ENCODE measurements around the gene KCTD1.
A peak's percentile ranks its signal among the peaks of the same experiment; 100 is the strongest.

KCTD1 gene

DNA sequence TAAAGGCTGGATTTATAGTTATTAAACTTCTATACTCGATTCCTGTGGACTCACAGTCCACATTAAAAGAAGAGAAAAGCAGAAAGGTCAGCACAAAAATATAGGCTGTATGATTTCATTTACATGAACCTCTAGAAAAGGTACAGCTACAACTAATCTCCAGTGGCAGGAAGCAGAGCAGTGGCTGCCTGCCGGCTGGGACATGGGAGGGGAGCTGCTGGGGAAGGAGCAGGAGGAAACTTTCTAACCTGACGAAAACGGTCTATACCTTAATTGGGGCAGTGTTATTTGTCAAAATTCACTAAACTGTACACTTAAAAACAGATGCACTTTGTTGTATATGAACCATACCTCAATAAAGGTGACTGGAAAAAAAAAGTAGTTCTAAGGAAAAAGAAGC lies 26.7 kb downstream of the KCTD1 start:
- no peak for DNase-seq

DNA sequence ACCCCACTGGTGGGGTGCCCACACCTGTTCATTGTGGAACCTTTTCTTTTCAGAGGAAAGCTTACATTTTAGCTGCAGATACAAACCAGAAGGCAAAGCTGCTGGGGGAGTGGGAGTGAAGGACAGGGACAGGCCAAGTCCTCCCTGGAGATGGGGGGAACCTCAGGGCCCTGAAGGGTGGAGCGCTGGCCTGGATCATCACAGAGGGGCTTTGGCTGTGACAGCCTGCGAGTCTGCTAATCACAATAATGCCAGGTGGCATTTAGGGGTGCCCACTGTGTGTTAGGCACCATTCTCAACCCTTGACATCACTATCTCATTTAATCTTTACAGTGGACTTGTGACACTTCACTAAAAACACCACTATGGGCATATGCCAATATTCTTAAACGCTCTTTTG lies 27.4 kb downstream of the KCTD1 start:
- no peak for DNase-seq

DNA sequence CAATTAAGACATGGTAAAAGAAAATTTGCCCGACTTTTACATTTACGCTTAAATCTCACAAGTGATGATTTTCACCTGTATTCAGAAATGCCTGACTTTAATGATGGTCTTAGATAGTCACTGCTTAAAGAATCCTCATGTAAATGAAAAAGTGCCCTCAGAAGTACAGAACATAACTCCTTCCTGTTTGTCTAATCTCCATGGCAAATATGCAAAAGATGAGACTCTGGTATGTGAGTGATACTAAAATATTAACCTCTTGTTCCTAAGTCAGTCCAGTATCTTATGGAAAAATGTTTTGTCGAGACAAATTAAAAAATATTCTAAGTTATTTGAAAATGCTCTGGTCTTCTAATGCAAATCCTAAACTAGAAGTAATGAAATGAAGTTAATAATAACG lies 29.2 kb downstream of the KCTD1 start:
- DNase-seq, result no peak

DNA sequence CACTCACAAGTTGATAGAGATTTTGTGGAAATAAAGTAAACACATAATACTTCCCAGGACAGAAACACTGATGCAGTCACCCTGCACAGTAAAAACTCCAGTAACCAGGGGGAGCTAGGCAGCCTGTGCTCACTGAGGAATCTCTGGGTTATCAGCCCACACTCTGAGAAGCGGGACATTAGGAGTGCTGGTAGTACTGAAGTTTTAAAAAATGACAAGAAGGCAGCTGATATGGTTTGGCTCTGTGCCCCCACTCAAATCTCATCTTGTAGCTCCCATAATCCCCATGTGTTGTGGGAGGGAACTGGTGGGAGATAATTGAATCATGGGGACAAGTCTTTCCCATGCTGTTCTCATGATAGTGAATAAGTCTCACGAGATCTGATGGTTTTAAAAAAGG lies 31.4 kb downstream of the KCTD1 start:
- no peak for DNase-seq

DNA sequence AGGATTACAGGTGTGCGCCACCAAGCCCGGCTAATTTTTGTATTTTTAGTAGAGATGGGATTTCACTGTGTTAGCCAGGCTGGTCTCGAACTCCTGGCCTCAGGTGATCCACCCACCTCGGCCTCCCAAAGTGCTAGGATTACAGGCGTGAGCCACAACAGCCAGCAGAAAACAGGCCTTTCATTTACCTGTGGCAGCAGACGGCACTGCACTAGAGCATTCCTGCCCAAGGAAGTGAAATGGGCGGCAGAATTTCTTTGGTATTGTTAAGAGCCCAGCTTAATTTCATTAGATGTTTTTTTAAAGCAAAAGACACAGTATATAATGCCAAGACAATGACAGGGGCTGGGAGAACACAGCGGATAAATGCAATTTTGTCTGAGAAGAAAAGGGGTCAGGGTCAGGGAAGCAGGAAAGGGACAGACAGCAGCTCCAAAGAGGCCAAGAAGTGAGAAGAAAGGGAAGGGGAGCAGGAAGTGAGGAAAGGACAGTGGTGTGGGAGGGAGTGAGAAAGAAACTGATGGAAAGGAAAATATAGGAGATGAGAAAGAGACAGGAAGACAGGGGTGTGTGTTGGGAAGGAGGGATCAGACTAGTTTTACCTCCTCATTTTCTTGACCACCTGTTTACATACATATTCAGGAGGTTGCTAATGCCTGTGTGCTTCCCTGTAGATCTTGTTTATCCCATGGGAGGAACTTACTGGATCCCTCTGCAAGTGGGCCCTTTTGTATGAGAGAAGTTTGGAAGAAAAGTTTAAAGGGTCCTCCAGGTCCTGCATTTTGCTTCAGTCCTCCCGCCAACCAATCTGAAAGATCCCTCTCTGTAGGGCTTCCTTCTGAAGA lies 32.5 kb downstream of the KCTD1 start:
- DNase-seq, result no peak

DNA sequence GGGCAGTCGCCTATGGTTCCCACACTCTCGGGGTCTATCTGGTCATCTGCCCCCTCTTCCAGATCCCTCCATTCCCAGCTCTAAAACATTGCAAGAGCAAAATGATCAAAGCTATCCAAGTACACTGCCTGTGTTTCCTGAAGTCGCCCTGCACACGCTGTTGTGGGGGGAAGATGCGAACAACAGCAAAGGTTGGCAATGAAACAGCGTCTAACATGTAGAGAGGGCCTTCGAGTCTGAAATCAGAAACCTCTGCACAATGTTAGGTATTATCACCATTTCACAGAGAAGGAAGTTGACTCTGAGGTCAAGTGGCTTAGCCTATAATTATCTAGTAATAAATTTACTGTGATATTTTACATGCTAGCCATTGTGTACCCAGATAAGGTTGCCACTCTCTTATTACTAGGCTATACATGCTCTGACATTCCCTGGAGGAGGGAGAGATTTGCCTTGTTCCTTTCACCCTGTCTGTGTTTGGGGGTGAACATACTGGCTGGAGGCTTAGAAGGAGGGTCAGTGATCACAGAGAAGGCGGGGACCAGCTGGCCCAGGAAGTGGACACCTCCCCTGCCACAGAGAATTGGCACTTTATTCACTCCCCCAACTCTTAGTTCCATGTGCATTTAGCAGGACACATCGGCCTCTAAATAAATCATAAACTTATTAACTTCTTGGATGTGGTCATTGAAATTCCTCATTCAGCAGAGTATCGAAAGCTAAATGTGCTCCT lies 36.8 kb downstream of the KCTD1 start:
- DNase-seq, result no peak

DNA sequence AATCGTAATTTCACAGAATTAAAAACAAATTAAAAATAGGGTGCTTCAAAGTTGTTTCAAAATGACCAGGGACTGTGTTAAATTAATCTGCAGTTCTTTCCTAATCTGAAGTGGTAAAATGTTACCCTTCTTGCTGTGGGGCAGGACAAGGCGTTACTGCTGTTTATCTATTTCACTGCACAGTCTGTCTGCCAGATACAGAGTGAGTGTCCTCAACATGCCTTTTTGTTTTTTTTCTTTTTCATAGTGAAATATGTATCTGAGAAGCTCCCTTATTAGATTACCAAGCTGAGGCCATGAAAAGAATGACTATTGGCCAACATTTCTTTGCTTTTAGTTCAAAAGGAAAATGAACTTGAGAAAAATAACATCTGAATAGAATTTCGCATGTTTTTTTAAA lies 38.0 kb downstream of the KCTD1 start:
- DNase-seq, result no peak

DNA sequence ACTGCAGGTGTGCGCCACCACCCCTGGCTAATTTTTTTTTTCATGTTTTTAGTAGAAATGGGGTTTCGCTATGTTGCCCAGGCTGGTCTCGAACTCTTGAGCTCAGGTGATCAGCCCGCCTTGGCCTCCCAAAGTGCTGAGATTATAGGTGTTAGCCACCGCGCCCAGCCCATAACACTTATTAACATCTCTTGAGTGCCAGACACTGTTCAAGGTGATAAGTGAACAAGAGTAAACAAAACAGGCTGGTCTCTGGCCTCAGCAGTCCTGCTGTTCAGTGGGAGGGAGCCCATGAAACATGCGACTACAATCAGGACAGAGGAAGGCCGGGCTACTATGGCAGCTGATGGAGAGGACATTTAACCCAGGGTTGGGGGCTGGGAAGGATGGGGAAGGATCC lies 42.3 kb downstream of the KCTD1 start:
- no peak for DNase-seq

DNA sequence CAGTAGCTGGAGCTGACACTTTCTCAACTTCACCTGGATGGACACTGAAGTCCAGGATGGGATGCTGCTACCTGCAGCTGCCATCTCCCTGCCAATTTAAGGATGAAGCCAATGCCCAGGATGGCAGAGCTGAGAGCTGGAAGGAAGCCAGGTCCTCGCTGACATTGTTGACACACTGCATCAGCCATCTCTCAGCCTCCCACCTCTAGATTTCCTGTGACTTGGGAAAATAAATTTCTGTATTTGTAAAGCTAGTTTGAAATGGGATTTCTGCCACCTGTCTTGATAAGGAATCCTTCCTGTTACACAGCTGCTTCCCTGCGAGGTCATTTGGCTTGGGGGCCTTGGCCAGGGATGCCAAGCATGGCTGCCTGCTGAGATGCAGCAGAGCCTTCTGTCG lies 43.5 kb downstream of the KCTD1 start:
- DNase-seq, result no peak

DNA sequence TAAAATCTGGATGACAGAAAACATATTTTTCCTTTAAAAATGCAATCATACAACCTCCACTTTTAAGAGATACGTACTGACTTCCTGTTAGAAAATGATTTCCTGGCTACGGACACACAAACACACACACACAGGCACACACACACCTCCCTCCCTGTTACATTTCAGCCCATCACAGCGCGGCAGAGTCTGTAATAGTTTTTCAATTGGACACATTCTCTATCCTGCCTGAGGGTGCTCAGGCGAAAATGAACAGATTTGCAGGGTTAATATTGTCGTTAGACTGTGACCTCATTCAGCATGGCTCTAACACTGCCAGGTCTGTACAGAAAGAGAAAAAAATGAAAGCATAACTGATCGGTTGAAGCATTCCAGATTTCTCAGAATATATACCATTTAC lies 45.0 kb downstream of the KCTD1 start:
- peak; percentile 30 for DNase-seq

DNA sequence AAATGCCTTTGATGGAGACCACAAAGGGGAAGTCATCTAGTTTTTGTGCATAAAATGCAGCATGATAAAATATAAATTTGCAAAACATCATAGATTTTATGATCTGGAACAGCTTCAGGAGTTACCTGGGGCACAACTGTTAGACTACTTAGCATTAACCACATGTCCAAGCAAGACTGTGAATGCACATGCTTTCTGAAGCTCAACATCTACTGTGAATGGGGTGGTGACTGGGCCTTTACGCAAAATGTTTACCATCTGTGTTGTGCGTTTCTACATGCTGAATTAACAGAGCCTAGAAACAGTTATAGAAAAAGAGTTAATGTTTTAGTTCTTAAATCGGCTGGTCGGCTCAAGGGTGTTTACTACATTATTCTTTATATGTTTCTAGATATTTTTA lies 45.5 kb downstream of the KCTD1 start:
- DNase-seq, result no peak

DNA sequence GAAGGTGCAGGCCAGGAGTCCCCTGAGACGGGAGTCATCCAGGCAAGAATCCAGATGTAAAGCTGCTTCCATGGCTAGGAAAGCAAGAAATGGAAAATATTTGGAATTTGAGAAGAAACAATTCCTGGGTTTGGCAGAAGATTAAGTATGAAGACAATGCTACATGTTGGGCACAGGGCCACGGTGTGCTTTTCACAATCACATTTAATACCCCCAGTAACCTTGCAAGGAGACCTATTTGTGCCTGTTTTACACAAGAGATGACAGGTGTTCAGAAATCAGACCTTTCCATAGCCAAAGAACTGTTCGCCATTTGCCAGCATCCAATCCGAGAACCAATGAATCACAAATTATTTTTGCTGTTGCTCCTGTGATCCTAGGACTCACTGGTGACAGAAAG lies 50.5 kb downstream of the KCTD1 start:
- DNase-seq, result no peak

DNA sequence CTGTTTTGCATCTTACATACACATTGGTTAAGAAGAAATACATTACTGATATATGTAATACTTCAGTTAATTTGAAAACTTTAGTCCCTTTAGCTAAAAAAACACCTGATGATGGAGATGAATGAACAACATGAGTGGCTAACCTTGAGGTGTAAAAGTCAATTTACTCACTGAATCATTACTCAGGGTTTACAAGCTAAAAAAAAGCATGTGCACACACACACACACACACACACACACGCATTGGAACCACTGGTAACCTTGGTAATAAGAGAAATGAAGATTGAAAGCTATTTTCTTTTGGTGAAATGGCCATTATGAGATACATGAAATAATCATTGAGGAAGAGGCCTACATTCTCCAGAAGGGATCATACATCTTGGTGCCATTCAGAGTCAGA lies 51.8 kb downstream of the KCTD1 start:
- no peak for DNase-seq

DNA sequence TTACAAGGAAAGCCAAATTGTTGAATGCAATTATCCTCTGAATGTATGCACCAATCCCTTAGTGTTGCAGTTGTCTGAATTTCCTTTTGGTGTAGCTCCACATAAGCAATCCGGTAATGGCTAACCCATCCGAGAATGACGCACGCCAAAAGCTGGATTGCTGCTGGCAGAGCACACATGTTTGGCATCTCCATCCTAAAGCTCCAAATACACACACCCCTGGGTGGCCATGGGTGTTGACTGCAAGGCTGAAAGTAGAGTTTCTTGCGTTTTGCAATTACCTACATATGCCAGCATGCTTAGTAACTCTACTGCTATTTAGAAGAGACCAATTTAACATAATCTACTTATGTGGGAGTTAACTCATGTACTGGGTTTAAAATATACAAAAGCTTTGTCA lies 53.1 kb downstream of the KCTD1 start:
- DNase-seq, result no peak

DNA sequence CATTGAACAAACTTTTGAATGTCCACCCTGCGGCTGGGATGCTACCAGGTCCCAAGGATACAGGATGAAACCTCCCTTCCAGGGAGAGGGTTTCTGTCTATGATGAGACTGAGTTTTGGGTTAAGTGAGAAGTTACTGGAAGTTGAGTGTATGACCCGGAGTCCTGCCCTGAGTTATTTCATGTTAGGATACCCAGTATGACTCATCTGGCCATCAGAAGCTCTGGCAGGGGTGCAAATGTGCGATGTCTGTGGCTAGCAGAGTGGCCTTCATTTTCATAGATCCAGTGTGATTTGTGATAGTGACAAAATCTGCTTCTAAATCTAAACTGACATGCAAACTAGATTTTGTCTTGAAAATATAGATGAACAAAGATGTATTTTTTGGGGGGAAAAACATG lies 55.3 kb downstream of the KCTD1 start:
- DNase-seq, result no peak

DNA sequence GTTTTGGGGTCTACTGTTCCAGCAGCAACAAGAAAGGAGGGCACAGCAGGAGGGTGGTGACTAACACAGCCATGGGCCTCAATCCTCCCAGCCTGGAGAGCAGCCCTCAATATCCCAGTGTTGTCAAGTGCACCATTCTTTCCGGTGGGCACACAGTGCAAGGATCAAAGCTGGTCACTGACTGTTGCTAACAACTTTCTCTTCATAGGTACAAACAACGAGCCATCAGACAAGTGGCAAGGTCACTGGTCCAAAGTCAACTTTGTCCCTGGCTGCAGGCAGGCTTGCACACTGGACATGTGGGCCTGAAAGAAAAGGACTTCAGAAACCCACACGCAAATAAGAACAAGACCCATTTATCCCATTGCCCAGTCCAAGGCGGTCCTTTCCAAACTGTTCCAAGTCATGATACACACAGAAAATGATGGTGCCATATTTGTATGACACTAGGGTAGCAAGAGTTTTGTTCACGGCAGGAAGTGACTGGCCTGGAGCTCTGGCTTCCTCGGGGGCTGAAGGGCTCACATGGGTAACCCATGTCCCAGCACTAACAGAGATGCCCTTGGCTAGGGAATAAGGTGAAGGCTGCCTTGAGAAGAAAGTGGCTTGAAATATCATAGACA lies 57.0 kb downstream of the KCTD1 start:
- no peak for DNase-seq

DNA sequence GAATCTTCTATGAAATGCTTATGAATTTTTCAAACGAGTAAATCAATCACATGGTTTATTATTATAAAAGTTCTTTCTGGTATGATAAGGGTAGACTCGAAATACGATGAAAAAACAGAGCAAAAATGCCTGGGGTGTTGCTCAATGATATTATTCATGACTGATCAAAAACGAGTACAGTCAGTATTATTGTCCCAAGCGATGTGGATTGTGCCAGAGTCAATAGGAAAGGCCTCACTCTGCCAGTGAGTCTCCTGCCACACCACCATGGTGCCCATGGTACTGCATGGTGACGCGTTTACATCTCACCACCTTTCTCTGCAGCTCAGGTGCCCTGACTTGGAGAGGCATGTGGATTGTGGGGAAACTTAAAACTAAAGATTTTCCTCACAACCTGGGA lies 58.5 kb downstream of the KCTD1 start:
- no peak for DNase-seq

DNA sequence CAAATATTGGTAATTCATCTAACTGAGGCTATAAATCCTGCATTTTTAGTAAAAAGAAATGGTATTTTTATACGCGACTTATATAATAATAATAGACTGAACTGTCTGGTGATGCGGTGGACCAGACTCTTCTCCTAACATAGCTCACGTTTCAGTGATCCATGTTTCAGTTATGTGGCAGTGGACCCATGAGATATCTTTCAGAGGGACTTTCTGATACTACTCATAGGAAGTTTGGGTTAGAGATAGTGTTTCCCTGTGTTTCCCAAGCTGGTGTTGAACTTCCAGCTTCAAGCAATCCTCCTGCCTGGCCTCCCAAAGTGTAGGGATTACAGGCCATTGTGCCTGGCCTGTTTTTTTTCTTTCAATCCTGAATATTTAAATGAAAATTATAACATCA lies 59.2 kb downstream of the KCTD1 start:
- DNase-seq, result no peak

DNA sequence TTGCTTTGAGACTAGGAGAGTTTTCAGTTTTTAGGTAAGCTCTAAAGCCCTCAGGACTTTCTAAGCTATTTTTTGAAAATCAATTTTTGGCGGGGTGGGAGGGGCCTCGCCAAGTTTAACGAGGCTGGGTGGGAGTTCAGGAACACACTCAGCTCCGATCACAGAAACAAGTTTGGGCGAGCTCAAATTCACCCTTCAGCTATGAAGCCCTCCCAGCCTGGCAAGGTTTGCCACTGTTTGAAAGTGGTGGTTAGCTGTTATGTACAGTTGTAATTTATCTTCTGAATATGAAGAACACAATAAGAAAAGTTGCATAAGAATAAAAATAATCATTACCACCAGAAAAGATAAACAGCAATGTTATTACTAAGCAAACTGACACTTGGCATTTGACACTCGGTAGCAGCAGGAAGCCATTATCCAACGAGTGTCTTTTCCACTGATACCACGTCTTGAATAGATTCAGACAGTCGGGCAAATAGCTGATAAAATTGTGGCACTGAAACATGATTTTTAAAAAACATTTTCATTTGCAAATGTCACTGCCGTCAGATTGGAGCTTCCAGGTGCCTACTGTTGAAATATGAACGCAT lies 59.8 kb downstream of the KCTD1 start:
- no peak for DNase-seq

DNA sequence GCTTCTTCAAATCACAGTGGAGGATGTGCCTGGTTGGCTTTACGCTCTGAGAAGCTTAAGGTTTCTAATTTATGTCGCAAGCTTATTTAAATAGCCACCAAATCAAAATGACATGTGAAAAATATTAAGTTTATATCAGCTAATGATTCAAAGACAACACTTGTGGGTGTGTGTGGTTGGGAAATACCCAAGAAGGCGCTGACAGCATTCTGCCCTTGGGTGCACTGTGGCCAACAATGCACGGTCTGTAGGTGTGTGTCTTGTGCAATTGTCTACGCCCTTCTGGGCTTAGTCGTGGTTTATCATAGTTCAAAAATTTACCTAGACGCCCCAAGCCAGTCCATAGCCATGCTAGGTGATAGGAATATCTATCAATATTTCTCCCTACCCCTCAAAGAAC lies 60.9 kb downstream of the KCTD1 start:
- no peak for DNase-seq

DNA sequence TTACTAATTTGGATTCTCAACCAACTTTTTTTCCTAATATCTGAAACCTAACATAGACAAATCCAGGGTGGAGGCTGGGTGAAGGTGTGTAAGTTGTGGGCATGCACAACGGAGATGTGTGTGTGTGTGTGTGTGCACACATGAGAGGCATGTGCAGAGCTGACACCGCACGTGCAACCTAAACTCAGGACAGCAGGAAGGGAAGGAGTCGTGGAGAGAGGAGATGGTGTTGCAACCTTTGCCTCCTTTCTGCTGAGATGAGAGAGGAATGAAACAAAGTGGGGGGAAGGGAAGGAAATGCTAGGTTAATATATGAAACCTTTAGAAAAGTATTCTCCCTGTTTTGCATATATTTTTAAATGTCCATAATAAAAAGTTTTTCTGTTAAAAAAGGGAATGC lies 64.7 kb downstream of the KCTD1 start:
- no peak for DNase-seq

DNA sequence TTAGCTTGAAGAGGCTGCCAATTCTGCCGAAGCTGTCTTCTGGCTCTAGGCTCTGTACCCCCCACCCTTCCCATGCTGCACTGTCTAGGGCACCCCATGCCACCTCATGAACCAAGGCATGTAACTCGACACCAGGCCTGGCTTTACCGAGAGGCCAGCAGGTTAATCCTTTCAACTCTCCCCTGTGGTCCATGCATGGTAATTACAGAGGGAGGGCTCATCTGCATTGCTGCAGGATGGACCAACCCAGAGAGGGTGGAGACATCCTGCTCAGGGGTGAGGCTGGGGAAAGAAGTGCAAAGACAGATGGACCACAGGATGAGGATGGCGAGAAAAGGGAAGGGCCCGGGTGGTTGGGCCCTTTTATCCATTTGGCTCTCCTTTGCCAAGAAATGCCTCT lies 65.8 kb downstream of the KCTD1 start:
- no peak for DNase-seq

DNA sequence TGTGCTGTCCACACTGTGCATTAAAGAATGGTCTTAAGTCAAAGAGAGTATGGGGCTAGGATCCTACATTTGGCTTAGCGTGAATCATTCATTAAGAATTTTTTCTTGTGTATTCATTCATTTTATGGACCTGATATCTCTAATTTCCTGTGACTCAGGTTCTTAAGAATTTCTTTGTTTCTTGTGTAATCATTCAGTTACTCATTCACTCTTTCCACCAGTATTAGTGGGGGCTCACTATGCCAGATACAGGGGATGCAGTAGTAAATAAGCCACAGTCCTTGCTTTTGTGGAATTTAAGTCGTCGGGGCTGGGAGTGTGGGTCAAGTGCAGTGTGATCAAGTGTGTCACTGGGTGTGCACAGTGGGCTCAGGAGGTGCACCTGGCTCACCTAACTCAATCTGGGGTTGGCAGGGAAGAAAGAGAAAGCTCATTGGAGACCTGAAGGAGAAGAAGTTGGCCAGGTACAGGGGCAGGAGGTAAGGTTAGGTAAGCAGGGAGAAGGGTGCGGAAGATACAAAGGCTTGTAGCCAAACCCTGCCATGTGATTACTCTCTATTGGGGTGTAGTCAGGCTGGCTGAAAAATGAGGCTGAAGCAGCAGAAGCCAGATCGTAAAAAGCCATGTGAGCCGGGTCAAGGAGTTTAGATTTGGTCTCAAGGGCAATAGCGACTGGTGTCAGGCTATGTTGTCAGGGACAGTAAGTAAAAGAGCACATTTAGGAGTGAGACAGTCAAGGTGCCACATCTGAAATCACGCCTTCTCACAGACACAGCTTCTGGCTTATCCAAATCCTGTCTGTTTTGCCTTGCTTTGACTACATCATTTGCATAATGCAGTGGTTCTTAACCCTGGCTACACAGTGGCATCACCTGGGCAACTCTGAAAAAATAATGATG lies 67.2 kb downstream of the KCTD1 start:
- DNase-seq, result no peak

Data from NCI-H1694 (cell line).